Nephron (organoid): ENCODE measurements around the gene SLC24A2.

Source experiments
- H3K27ac Mint-ChIP-seq, 3 experiments: 2 replicates each; pipeline ENCODE4 v1.8.0; 2020; ENCODE audit warnings: mixed read lengths in 3 of 3, mild to moderate bottlenecking in 2 of 3, moderate library complexity in 1 of 3
- H3K27me3 Mint-ChIP-seq: 2 replicates; pipeline ENCODE4 v1.8.0; 2021; ENCODE audit warnings: low read depth, mild to moderate bottlenecking, moderate library complexity, mixed read lengths
- H3K36me3 Mint-ChIP-seq: 2 replicates; pipeline ENCODE4 v1.8.0; 2020; ENCODE audit warnings: low read depth, mixed read lengths
- H3K4me1 Mint-ChIP-seq: 2 replicates; pipeline ENCODE4 v1.8.0; 2020; ENCODE audit warnings: mixed read lengths
- H3K4me3 Mint-ChIP-seq, 3 experiments: 2 replicates each; pipeline ENCODE4 v1.8.0; 2020; ENCODE audit warnings: mild to moderate bottlenecking in 3 of 3, mixed read lengths in 3 of 3, moderate library complexity in 2 of 3
- H3K9me3 Mint-ChIP-seq: 2 replicates; pipeline ENCODE4 v1.8.0; 2020; ENCODE audit warnings: mixed read lengths
- CTCF ChIP-seq, 3 experiments: fragments of 200-600 bp; sonication (generic); IDR thresholded peaks; one replicate each; pipeline ENCODE4 v1.5.0; 2021; ENCODE audit warnings: antibody characterized with exemption in 3 of 3; ENCODE audit not compliant: unreplicated experiment in 3 of 3

Gene SLC24A2

GRCh38 chr9:19809422-19810269 is 20.8 kb upstream of the SLC24A2 start:
- no peaks in the 10 kb centered on the region for H3K4me1 Mint-ChIP-seq
- H3K9me3 Mint-ChIP-seq: peaks cover 3% of the 10 kb centered on the region
- H3K36me3 Mint-ChIP-seq: no peaks in the 10 kb centered on the region
- TF ChIP-seq CTCF (IDR thresholded peaks at IDR 0.05; ENCODE audit: unreplicated experiment in 3 of 3): no peak
- no peak overlapping the region for H3K27ac Mint-ChIP-seq
- H3K27me3 Mint-ChIP-seq: no peaks in the 10 kb centered on the region
- H3K4me3 Mint-ChIP-seq: no peak overlapping the region

- H3K27me3 Mint-ChIP-seq: no peaks in the 10 kb centered on the region
- no peak overlapping the region for H3K4me3 Mint-ChIP-seq
- H3K4me1 Mint-ChIP-seq: no peaks in the 10 kb centered on the region
- no peak for TF ChIP-seq CTCF (IDR thresholded peaks at IDR 0.05; ENCODE audit: unreplicated experiment in 3 of 3)
- H3K36me3 Mint-ChIP-seq: no peaks in the 10 kb centered on the region
- no peaks in the 10 kb centered on the region for H3K9me3 Mint-ChIP-seq
- H3K27ac Mint-ChIP-seq: no peak overlapping the region
Measured at GRCh38 chr9:19807182-19807892, 18.5 kb upstream of the SLC24A2 start.

- Mint-ChIP-seq H3K4me3 (no peak overlapping the region), H3K9me3 (no peaks in the 10 kb centered on the region), H3K4me1 (no peaks in the 10 kb centered on the region), H3K27me3 (no peaks in the 10 kb centered on the region), H3K36me3 (no peaks in the 10 kb centered on the region), H3K27ac (no peak overlapping the region)
- no peak for TF ChIP-seq CTCF (IDR thresholded peaks at IDR 0.05; ENCODE audit: unreplicated experiment in 3 of 3)
Measured at GRCh38 chr9:19804431-19804830, 15.6 kb upstream of the SLC24A2 start.

DNA sequence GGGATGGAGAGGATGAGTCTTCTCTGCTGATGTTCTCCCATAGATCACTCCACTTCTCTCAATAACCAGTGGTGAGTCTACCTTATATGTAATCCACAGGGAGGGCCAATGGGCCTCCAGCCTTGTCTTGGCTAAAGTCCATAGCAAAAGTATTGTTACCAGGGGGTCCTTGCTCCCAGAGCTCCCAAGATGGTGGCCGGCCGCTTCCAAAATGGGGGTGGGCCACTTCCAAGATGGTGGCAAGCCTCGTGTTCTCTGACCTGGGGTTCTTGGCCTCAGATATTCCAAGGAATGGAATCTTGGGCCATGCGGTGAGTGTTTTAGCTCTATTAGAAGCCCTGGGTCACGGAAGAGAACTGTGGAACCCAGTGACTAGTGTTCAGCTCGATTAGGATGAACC is 12.0 kb upstream of the SLC24A2 start:
- Mint-ChIP-seq H3K4me3 (no peak overlapping the region), H3K27ac (no peak overlapping the region), H3K9me3 (no peaks in the 10 kb centered on the region), H3K36me3 (no peaks in the 10 kb centered on the region), H3K4me1 (no peaks in the 10 kb centered on the region), H3K27me3 (no peaks in the 10 kb centered on the region)
- TF ChIP-seq CTCF (IDR thresholded peaks at IDR 0.05; ENCODE audit: unreplicated experiment in 3 of 3): no peak

- no peaks in the 10 kb centered on the region for H3K4me1 Mint-ChIP-seq
- H3K9me3 Mint-ChIP-seq: no peaks in the 10 kb centered on the region
- no peak for TF ChIP-seq CTCF (IDR thresholded peaks at IDR 0.05; ENCODE audit: unreplicated experiment in 3 of 3)
- H3K36me3 Mint-ChIP-seq: no peaks in the 10 kb centered on the region
- H3K27ac Mint-ChIP-seq: no peak overlapping the region
- H3K27me3 Mint-ChIP-seq: no peaks in the 10 kb centered on the region
- H3K4me3 Mint-ChIP-seq: no peak overlapping the region
Measured at GRCh38 chr9:19799784-19800183, 10.9 kb upstream of the SLC24A2 start.
